ENCODE measurements around the gene GJB1.
"Not testable (repeated sequence)": the region's sequence is repeated elsewhere in the genome, so short reads cannot be mapped to it uniquely, and the experiment has no call there.

GJB1 gene

GRCh38 chrX:71256856-71257255, 33.8 kb downstream of the GJB1 start:
- no peak for DNase-seq

GRCh38 chrX:71268624-71269023, 45.6 kb downstream of the GJB1 start:
- not testable (repeated sequence) for DNase-seq

- DNase-seq, result no peak
Observed at GRCh38 chrX:71269801-71270395, 46.9 kb downstream of the GJB1 start.

GRCh38 chrX:71272313-71272712, 49.3 kb downstream of the GJB1 start:
- DNase-seq, result not testable (repeated sequence)

Measured in NCI-H446 (cell line).